ENCODE data around the gene ACSL6. TPM values are rescaled to one million over a fixed set of nuclear protein-coding genes. Genes with fewer than 3 reads are reported as not detected.

Gene ACSL6
- total and polyA plus RNA-seq, 4 donors: 0.10 to 6.7 (median 0.38) TPM

- H3K9me3 ChIP-seq (ENCODE audit: control insufficient read depth in 4 of 4, insufficient read depth in 3 of 4, low read length in 3 of 4): no peaks in the 10 kb centered on the region
- no peaks in the 10 kb centered on the region for H3K36me3 ChIP-seq (ENCODE audit: control insufficient read depth in 4 of 4, insufficient read depth in 4 of 4, low read length in 4 of 4)
- H3K27ac ChIP-seq (ENCODE audit: low read depth in 1 of 2, low read length in 1 of 2): no peak overlapping the region
- ATAC-seq (ENCODE audit: insufficient read depth, low FRiP score): no peak
- peaks cover 0 to 33% (median 18%) of the 10 kb centered on the region in 3 donors for H3K27me3 ChIP-seq (ENCODE audit: control insufficient read depth in 3 of 3, insufficient read depth in 3 of 3, low read length in 2 of 3)
- peak in 1 of 3 donors; percentile 3 for DNase-seq
- WGBS, 2 donors: 86 to 89% methylated on average over 2 of the region's 2 CpGs
- no peak for TF ChIP-seq CTCF (IDR thresholded peaks at IDR 0.05; ENCODE audit: control extremely low read depth, extremely low read depth)
- no peak overlapping the region for H3K9ac ChIP-seq (ENCODE audit: insufficient read depth in 1 of 2, low read length in 2 of 2)
- peaks cover 0 to 9% (median 0%) of the 10 kb centered on the region in 5 donors for H3K4me1 ChIP-seq (ENCODE audit: control insufficient read depth in 5 of 5, insufficient read depth in 5 of 5, low read length in 5 of 5)
- H3K4me3 ChIP-seq: no peak overlapping the region
Measured at GRCh38 chr5:132013711-132014110, 2.3 kb upstream of the ACSL6 start.

GRCh38 chr5:132013006-132013689, 1.7 kb upstream of the ACSL6 start:
- Histone ChIP-seq H3K9me3 (ENCODE audit: control insufficient read depth in 4 of 4, insufficient read depth in 3 of 4, low read length in 3 of 4) (no peaks in the 10 kb centered on the region), H3K9ac (ENCODE audit: insufficient read depth in 1 of 2, low read length in 2 of 2) (no peak overlapping the region), H3K27ac (ENCODE audit: low read depth in 1 of 2, low read length in 1 of 2) (no peak overlapping the region), H3K4me3 (no peak overlapping the region), H3K27me3 (ENCODE audit: control insufficient read depth in 3 of 3, insufficient read depth in 3 of 3, low read length in 2 of 3) (peaks cover 0 to 31% (median 18%) of the 10 kb centered on the region in 3 donors), H3K4me1 (ENCODE audit: control insufficient read depth in 5 of 5, insufficient read depth in 5 of 5, low read length in 5 of 5) (peaks cover 0 to 9% (median 0%) of the 10 kb centered on the region in 5 donors), H3K36me3 (ENCODE audit: control insufficient read depth in 4 of 4, insufficient read depth in 4 of 4, low read length in 4 of 4) (no peaks in the 10 kb centered on the region)
- no peak for ATAC-seq (ENCODE audit: insufficient read depth, low FRiP score)
- no peak for TF ChIP-seq CTCF (IDR thresholded peaks at IDR 0.05; ENCODE audit: control extremely low read depth, extremely low read depth)
- WGBS, 2 donors: 86 to 88% methylated on average over 5 of the region's 5 CpGs
- DNase-seq: peak in 1 of 3 donors; percentile 4

GRCh38 chr5:132012371-132013005, 1.0 kb upstream of the ACSL6 start:
- Histone ChIP-seq H3K4me1 (ENCODE audit: control insufficient read depth in 5 of 5, insufficient read depth in 5 of 5, low read length in 5 of 5) (peaks cover 0 to 9% (median 0%) of the 10 kb centered on the region in 5 donors), H3K9me3 (ENCODE audit: control insufficient read depth in 4 of 4, insufficient read depth in 3 of 4, low read length in 3 of 4) (no peaks in the 10 kb centered on the region), H3K27ac (ENCODE audit: low read depth in 1 of 2, low read length in 1 of 2) (no peak overlapping the region), H3K36me3 (ENCODE audit: control insufficient read depth in 4 of 4, insufficient read depth in 4 of 4, low read length in 4 of 4) (no peaks in the 10 kb centered on the region), H3K4me3 (no peak overlapping the region), H3K9ac (ENCODE audit: insufficient read depth in 1 of 2, low read length in 2 of 2) (no peak overlapping the region), H3K27me3 (ENCODE audit: control insufficient read depth in 3 of 3, insufficient read depth in 3 of 3, low read length in 2 of 3) (peaks cover 0 to 27% (median 18%) of the 10 kb centered on the region in 3 donors)
- ATAC-seq (ENCODE audit: insufficient read depth, low FRiP score): no peak
- 34 to 37% methylated on average over 7 of the region's 7 CpGs for WGBS, 2 donors
- DNase-seq: peak; percentile 80 to 89 (median 86)
- TF ChIP-seq CTCF (IDR thresholded peaks at IDR 0.05; ENCODE audit: control extremely low read depth, extremely low read depth): no peak

Data from lung (tissue), 12 donors.